K562 (cell line): ENCODE data around the gene GJD2. TPM values are rescaled to one million over a fixed set of nuclear protein-coding genes. Genes with fewer than 3 reads are reported as not detected.

Experiments used
- ATAC-seq: fragments of 200-7000 bp; cut with Tn5 transposase; 3 replicates; pipeline ENCODE4 v1.9.1; 2020; ENCODE audit warnings: moderate library complexity
- BruUV-seq: library from RNA; stranded (reverse); fragments of 400-500 nt; replicated peaks from 2 replicates; lab custom pipeline; 2021; lab: Mats Ljungman, UMichigan
- CTCF ChIA-PET: fragments of 300-600 bp; formaldehyde crosslinking; extraction: SDS; loops from one replicate; lab custom pipeline; 2021; ENCODE audit warnings: low intra/inter-chr PET ratio; lab: Yijun Ruan, JAX
- POLR2A ChIA-PET: fragments of 300-600, 350-650 bp; sonication (Branson Sonifier 250); formaldehyde crosslinking; extraction: SDS; loops from one replicate; lab custom pipeline; 2021; ENCODE audit warnings: antibody characterized with exemption, inconsistent platforms; lab: Yijun Ruan, JAX
- DNase-seq, 4 experiments: peaks; one replicate each; pipeline versions ENCODE4 v3.0.0 to v3.0.0-alpha.2; 2011 to 2018; ENCODE audit warnings: low spot score in 3 of 4, mixed read lengths in 3 of 4; ENCODE audit errors: extremely low read depth in 1 of 4
- FAIRE-seq: peaks from 2 replicates; lab custom pipeline; 2011; peaks lifted over from hg19 to GRCh38; lab: Jason Lieb, UNC
- H2AFZ ChIP-seq: 2 replicates; pipeline ENCODE4 v1.6.0; 2011; ENCODE audit warnings: low read depth, low read length, control low read depth, inconsistent platforms
- H3K27ac ChIP-seq: fragments of 200-600 bp; 3 replicates; pipeline ENCODE4 v1.8.0; 2011; ENCODE audit warnings: low read depth, mild to moderate bottlenecking, control low read depth, inconsistent platforms, low read length, moderate library complexity, mixed read lengths; ENCODE audit errors: extremely low read depth
- H3K27me3 ChIP-seq, 2 experiments: fragments of 300-600 bp in 1 of 2; 2 replicates in 1 of 2; 3 replicates in 1 of 2; pipeline versions ENCODE4 v1.6.0 to v1.8.0; 2011; ENCODE audit warnings: inconsistent platforms in 2 of 2, low read length in 2 of 2, mild to moderate bottlenecking in 1 of 2, mixed read lengths in 1 of 2, moderate library complexity in 1 of 2; ENCODE audit not compliant: control insufficient read depth in 2 of 2, insufficient read depth in 2 of 2
- H3K36me3 ChIP-seq: fragments of 300-600 bp; 3 replicates; pipeline ENCODE4 v1.8.0; 2011; ENCODE audit warnings: mild to moderate bottlenecking, low read length, inconsistent platforms; ENCODE audit not compliant: control insufficient read depth, insufficient read depth
- H3K4me1 ChIP-seq, 2 experiments: fragments of 200-600 bp in 1 of 2; replicated peaks in 1 of 2; 2 replicates in 1 of 2; 3 replicates in 1 of 2; pipeline versions ENCODE4 v1.5.1 to v1.8.0; 2011; ENCODE audit warnings: inconsistent platforms in 2 of 2, low read length in 2 of 2, mild to moderate bottlenecking in 1 of 2, mixed read lengths in 1 of 2, moderate library complexity in 1 of 2; ENCODE audit not compliant: control insufficient read depth in 2 of 2, insufficient read depth in 2 of 2
- H3K4me2 ChIP-seq: 2 replicates; pipeline ENCODE4 v1.6.1; 2011; ENCODE audit warnings: low read length, control low read depth, inconsistent platforms, mixed read lengths; ENCODE audit not compliant: insufficient read depth
- H3K4me3 ChIP-seq: fragments of 200-600 bp; sonication (generic), shearing (Covaris generic); 2 replicates; pipeline ENCODE4 v1.5.1; 2016; ENCODE audit warnings: control low read depth, inconsistent platforms
- H3K79me2 ChIP-seq: fragments of 200-600 bp; 3 replicates; pipeline ENCODE4 v1.8.0; 2011; ENCODE audit warnings: low read length, inconsistent platforms; ENCODE audit not compliant: control insufficient read depth, insufficient read depth
- H3K9ac ChIP-seq, 2 experiments: 2 replicates each; pipeline versions ENCODE4 v1.6.0 to v1.6.1; 2011; ENCODE audit warnings: low read depth in 2 of 2, low read length in 2 of 2, control low read depth in 1 of 2, inconsistent platforms in 1 of 2, mild to moderate bottlenecking in 1 of 2, mixed read lengths in 1 of 2; ENCODE audit not compliant: insufficient read depth in 1 of 2
- H3K9me1 ChIP-seq: one replicate; pipeline ENCODE4 v1.6.0; 2011; ENCODE audit warnings: inconsistent platforms, mild to moderate bottlenecking, low read length, moderate library complexity; ENCODE audit not compliant: control insufficient read depth, insufficient read depth
- H3K9me3 ChIP-seq: replicated peaks from 2 replicates; pipeline ENCODE4 v1.5.1; 2011; ENCODE audit warnings: low read depth, low read length, inconsistent platforms; ENCODE audit not compliant: control insufficient read depth, insufficient read depth
- H4K20me1 ChIP-seq: replicated peaks from 2 replicates; pipeline ENCODE4 v1.6.1; 2011; ENCODE audit warnings: low read length, inconsistent platforms, mixed read lengths; ENCODE audit not compliant: control insufficient read depth, insufficient read depth
- ATF7 ChIP-seq: fragments of 450-650 bp; IDR thresholded peaks from 2 replicates; pipeline ENCODE4 v1.7.1; 2014; ENCODE audit warnings: mild to moderate bottlenecking, moderate library complexity
- CTBP1 ChIP-seq: fragments of 450-650 bp; IDR thresholded peaks from 2 replicates; pipeline ENCODE4 v1.6.1; 2016; ENCODE audit warnings: borderline replicate concordance
- DACH1 ChIP-seq: fragments of 450-650 bp; IDR thresholded peaks from 2 replicates; pipeline ENCODE4 v1.6.1; 2018; ENCODE audit not compliant: partially characterized antibody
- FOXK2 ChIP-seq, 2 experiments: fragments of 450-650 bp; IDR thresholded peaks in 1 of 2; conservative IDR thresholded peaks in 1 of 2; 2 replicates each; pipeline ENCODE4 v1.6.1; 2016; ENCODE audit warnings: low read depth in 2 of 2, mild to moderate bottlenecking in 1 of 2
- HOXB6 ChIP-seq: fragments of 250-450 bp; sonication (Bioruptor Pico); IDR thresholded peaks from 2 replicates; pipeline ENCODE4 v1.5.1; 2022; ENCODE audit warnings: mild to moderate bottlenecking, borderline replicate concordance
- JUND ChIP-seq, 2 experiments: IDR thresholded peaks; 2 replicates in 1 of 2; 3 replicates in 1 of 2; pipeline ENCODE4 v1.6.1; 2011; ENCODE audit warnings: borderline replicate concordance in 2 of 2, low read depth in 2 of 2, low read length in 2 of 2, improper control_type of control experiment in 1 of 2, missing biosample characterization in 1 of 2, missing genetic modification characterization in 1 of 2, missing genetic modification reagents in 1 of 2
- MIER1 ChIP-seq: fragments of 450-650 bp; IDR thresholded peaks from 2 replicates; pipeline ENCODE4 v1.6.1; 2016; ENCODE audit warnings: antibody characterized with exemption, mild to moderate bottlenecking, low read depth
- PHF20 ChIP-seq: fragments of 450-650 bp; IDR thresholded peaks from 2 replicates; pipeline ENCODE4 v1.6.1; 2018; ENCODE audit not compliant: partially characterized antibody
- PKNOX1 ChIP-seq: fragments of 450-650 bp; IDR thresholded peaks from 2 replicates; pipeline ENCODE4 v1.6.1; 2016
- POLR2G ChIP-seq: fragments of 200-400 bp; formaldehyde crosslinking; IDR thresholded peaks from 2 replicates; pipeline ENCODE4 v1.6.1; 2017; ENCODE audit warnings: low read depth, mild to moderate bottlenecking, antibody characterized with exemption, low read length, moderate library complexity
- ZBTB11 ChIP-seq, 3 experiments: fragments of 200-800 bp in 1 of 3; fragments of 250-450 bp in 1 of 3; fragments of 450-650 bp in 1 of 3; sonication (Bioruptor Pico) in 1 of 3; sonication (Bioruptor generic) in 1 of 3; formaldehyde crosslinking in 1 of 3; IDR thresholded peaks; 2 replicates each; pipeline versions ENCODE4 v1.6.1 to v1.8.0; 2016 to 2022; ENCODE audit warnings: mild to moderate bottlenecking in 2 of 3, missing genetic modification characterization in 2 of 3, missing compliant biosample characterization in 1 of 3, moderate library complexity in 1 of 3
- WGBS: fragments of 100-300 bp; shearing (Covaris generic); methylation state at CpG from one replicate; pipeline ENCODE4 v1.1.6; 2016; ENCODE audit warnings: low coverage, mixed read lengths; ENCODE audit not compliant: insufficient coverage; ENCODE audit errors: missing lambda C conversion rate; 5-methylcytosine and 5-hydroxymethylcytosine counted together
- in situ Hi-C: fragments of 300-500 bp; cut with MboI; formaldehyde crosslinking; loops from 4 replicates; pipeline ENCODE4 v1.15.0; 2018; ENCODE audit warnings: inconsistent platforms, mixed read lengths
- intact Hi-C: fragments of 100-400 bp; cut with micrococcal nuclease; formaldehyde crosslinking; loops from 2 replicates; pipeline ENCODE4 v1.14.2; 2022
- polyA plus RNA-seq, 8 experiments: library from polyadenylated mRNA; depleted of rRNA in 4 of 8; stranded (reverse) in 5 of 8; unstranded in 3 of 8; fragments of >200 nt; fragmentation: Nextera tagmentation in 2 of 8; fragmentation: Illumina TruSeq in 1 of 8; extraction: Ambion mirVana in 2 of 8; extraction: Trizol in 1 of 8; gene quantifications; 2 replicates each; pipeline versions ENCODE4 v1.2.1 to v1.2.3, GENCODE V29; 2011 to 2014; ENCODE audit warnings: inconsistent platforms in 1 of 8, missing spikeins in 1 of 8
- total RNA-seq, 7 experiments: library from RNA; depleted of rRNA in 6 of 7; stranded (reverse); fragments of >200 nt in 6 of 7; fragmentation: Illumina TruSeq in 2 of 7; extraction: Trizol in 2 of 7; gene quantifications; 2 replicates each; pipeline versions ENCODE4 v1.2.1 to v1.2.3, GENCODE V29; 2011 to 2021; ENCODE audit warnings: low replicate concordance in 1 of 7

Gene GJD2
- total and polyA plus RNA-seq, 9 of the 15 experiments (the other 6 are each of a cell fraction or from before 2014, with no cell fraction given), result not detected

GRCh38 chr15:34799149-34800101 is 44.6 kb upstream of the GJD2 start:
- FAIRE-seq, result peak; percentile 85
- Histone ChIP-seq H3K9ac (peak overlapping the region in 1 of 2 experiments; percentile 46; a peak in 2 of 4 replicates), H3K4me2 (peak overlapping the region; percentile 73), H2AFZ (peak overlapping the region; percentile 69), H4K20me1 (no peaks in the 10 kb centered on the region), H3K27ac (no peak overlapping the region), H3K4me3 (no peak overlapping the region), H3K27me3 (peaks cover 1 to 5% of the 10 kb centered on the region in 2 experiments; a peak in 1 of 5 replicates), H3K9me3 (no peaks in the 10 kb centered on the region), H3K4me1 (peaks cover 11 to 20% of the 10 kb centered on the region in 2 experiments; a peak in 4 of 5 replicates), H3K9me1 (no peaks in the 10 kb centered on the region), H3K79me2 (no peaks in the 10 kb centered on the region), H3K36me3 (no peaks in the 10 kb centered on the region)
- no TSS peak for BruUV-seq
- peak; percentile 84 for ATAC-seq
- peak; percentile 24 to 79 (median 55) for DNase-seq
- in situ Hi-C loops (no loop called here), intact Hi-C loops (no loop called here)
- ChIA-PET CTCF (interaction anchor here (0.6 kb wide), 1 partner anchor 611 kb away, joined by 3 read pairs; no protein-coding TSS in a partner anchor), POLR2A (interaction anchor here (0.6 to 1.8 kb wide), 4 partner anchors 9 to 747 kb away, joined by 3 to 7 read pairs (median 4); no protein-coding TSS in a partner anchor)
- WGBS, result 11% methylated on average over 15 of the region's 16 CpGs
- no peak for TF ChIP-seq PHF20
- TF ChIP-seq PKNOX1, result peak; percentile 20; the same call in 1 of the 2 replicates
- peak; percentile 71; the same call in 1 of the 2 replicates for TF ChIP-seq CTBP1
- TF ChIP-seq ZBTB11 (CRISPR knock-in tag; IDR thresholded peaks at IDR 0.05), result peak in 1 of 3 experiments; percentile 62; a peak in 1 of 6 replicates
- peak; percentile 17 for TF ChIP-seq DACH1
- peak in 1 of 2 experiments; percentile 44; a peak in 2 of 4 replicates for TF ChIP-seq FOXK2 (conservative IDR thresholded peaks at IDR 0.05 in 1 of 2, IDR thresholded peaks at IDR 0.05 in 1 of 2; ENCODE audit: low read depth in 2 of 2)
- TF ChIP-seq JUND (IDR thresholded peaks at IDR 0.05; ENCODE audit: borderline replicate concordance, low read depth, low read length), result peak; percentile 4; the same call in 1 of the 2 replicates
- TF ChIP-seq JUND (tag; IDR thresholded peaks at IDR 0.05; ENCODE audit: borderline replicate concordance, low read depth, low read length), result no peak
- 0 out of 2 replicates have a peak, but pooled peaks have one; percentile 44 for TF ChIP-seq ATF7
- no peak for TF ChIP-seq POLR2G
- no peak for TF ChIP-seq MIER1
- no peak for TF ChIP-seq HOXB6
